Keratinocyte (primary cell): ENCODE measurements around the gene FARP2. TPM values are rescaled to one million over a fixed set of nuclear protein-coding genes. Genes with fewer than 3 reads are reported as not detected.

ENCODE experiments used
- DNase-seq: peaks from one replicate; pipeline ENCODE4 v3.0.0-alpha.2; 2011; ENCODE audit warnings: low read depth, missing footprints, low spot score
- FAIRE-seq: peaks from 2 replicates; lab custom pipeline; 2011; peaks lifted over from hg19 to GRCh38; lab: Jason Lieb, UNC
- H2AFZ ChIP-seq: 2 replicates; pipeline ENCODE4 v1.6.0; 2012; ENCODE audit warnings: low read length, control low read depth, inconsistent platforms; ENCODE audit not compliant: control insufficient read depth
- H3K27ac ChIP-seq: 2 replicates; pipeline ENCODE4 v1.5.1; 2011; ENCODE audit warnings: low read length; ENCODE audit not compliant: control insufficient read depth, insufficient read depth
- H3K27me3 ChIP-seq: 3 replicates; pipeline ENCODE4 v1.6.0; 2011; ENCODE audit warnings: low read length; ENCODE audit not compliant: control insufficient read depth, insufficient read depth; ENCODE audit errors: extremely low read depth
- H3K36me3 ChIP-seq, 2 experiments: 2 replicates in 1 of 2; 3 replicates in 1 of 2; pipeline ENCODE4 v1.5.1; 2011; ENCODE audit warnings: low read length in 2 of 2, mild to moderate bottlenecking in 1 of 2; ENCODE audit not compliant: control insufficient read depth in 2 of 2, insufficient read depth in 2 of 2; ENCODE audit errors: extremely low read depth in 1 of 2
- H3K4me1 ChIP-seq: 3 replicates; pipeline ENCODE4 v1.5.1; 2011; ENCODE audit warnings: low read length; ENCODE audit not compliant: control insufficient read depth, insufficient read depth; ENCODE audit errors: extremely low read depth
- H3K4me2 ChIP-seq: 3 replicates; pipeline ENCODE4 v1.6.0; 2011; ENCODE audit warnings: low read depth, low read length; ENCODE audit not compliant: control insufficient read depth, insufficient read depth; ENCODE audit errors: extremely low read depth
- H3K4me3 ChIP-seq, 3 experiments: fragments of 200-600 bp in 1 of 3; sonication (generic) in 1 of 3; 2 replicates in 2 of 3; 3 replicates in 1 of 3; pipeline ENCODE4 v1.5.1; 2011 to 2016; ENCODE audit warnings: low read length in 3 of 3, mild to moderate bottlenecking in 3 of 3, control low read depth in 2 of 3, inconsistent platforms in 1 of 3, low read depth in 1 of 3, mixed read lengths in 1 of 3, mixed run types in 1 of 3, moderate library complexity in 1 of 3; ENCODE audit not compliant: control insufficient read depth in 2 of 3, insufficient read depth in 2 of 3; ENCODE audit errors: extremely low read depth in 1 of 3
- H3K79me2 ChIP-seq: 2 replicates; pipeline ENCODE4 v1.6.0; 2012; ENCODE audit warnings: low read length; ENCODE audit not compliant: control insufficient read depth, insufficient read depth
- H3K9ac ChIP-seq: 3 replicates; pipeline ENCODE4 v1.6.0; 2011; ENCODE audit warnings: low read length; ENCODE audit not compliant: control insufficient read depth, insufficient read depth; ENCODE audit errors: extremely low read depth
- H3K9me1 ChIP-seq: 3 replicates; pipeline ENCODE4 v1.6.0; 2011; ENCODE audit warnings: low read length; ENCODE audit not compliant: control insufficient read depth, insufficient read depth; ENCODE audit errors: extremely low read depth
- H3K9me3 ChIP-seq: 2 replicates; pipeline ENCODE4 v1.5.1; 2012; ENCODE audit warnings: low read depth, low read length; ENCODE audit not compliant: control insufficient read depth
- H4K20me1 ChIP-seq: 3 replicates; pipeline ENCODE4 v1.6.0; 2011; ENCODE audit warnings: low read length; ENCODE audit not compliant: control insufficient read depth, insufficient read depth; ENCODE audit errors: extremely low read depth
- CTCF ChIP-seq, 3 experiments: IDR thresholded peaks in 1 of 3; conservative IDR thresholded peaks in 1 of 3; optimal IDR thresholded peaks in 1 of 3; 2 replicates in 2 of 3; 3 replicates in 1 of 3; pipeline versions ENCODE3 to v1.5.1; 2011; ENCODE audit warnings: low read length in 3 of 3, mild to moderate bottlenecking in 3 of 3, moderate library complexity in 2 of 3, control low read depth in 1 of 3, inconsistent platforms in 1 of 3; ENCODE audit not compliant: insufficient read depth in 2 of 3; ENCODE audit errors: extremely low read depth in 1 of 3
- EZH2 ChIP-seq: IDR thresholded peaks from one replicate; pipeline ENCODE4 v1.6.1; 2012; ENCODE audit warnings: inconsistent platforms, mild to moderate bottlenecking, low read length, moderate library complexity
- dilution Hi-C: fragments of 300-500 bp; cut with MboI; formaldehyde crosslinking; loops from one replicate; pipeline ENCODE4 v1.7.0; 2020; ENCODE audit warnings: low sequenced_read_pairs; ENCODE audit not compliant: extremely low pct_ligation_motif_present
- polyA plus RNA-seq, 5 experiments: library from polyadenylated mRNA; depleted of rRNA in 3 of 5; stranded (reverse) in 3 of 5; stranded (forward) in 1 of 5; unstranded in 1 of 5; fragments of >200 nt; gene quantifications; 1 replicate in 1 of 5; 2 replicates in 3 of 5; 3 replicates in 1 of 5; pipeline versions ENCODE4 v1.2.1 to v1.2.3, GENCODE V29; 2011 to 2012; ENCODE audit warnings: missing spikeins in 2 of 5, low read depth in 1 of 5, low replicate concordance in 1 of 5

Gene FARP2
- polyA plus RNA-seq, 1 donor (not counting 4 experiments of a cell fraction or from before 2014, with no cell fraction given): 39.3 TPM

DNA sequence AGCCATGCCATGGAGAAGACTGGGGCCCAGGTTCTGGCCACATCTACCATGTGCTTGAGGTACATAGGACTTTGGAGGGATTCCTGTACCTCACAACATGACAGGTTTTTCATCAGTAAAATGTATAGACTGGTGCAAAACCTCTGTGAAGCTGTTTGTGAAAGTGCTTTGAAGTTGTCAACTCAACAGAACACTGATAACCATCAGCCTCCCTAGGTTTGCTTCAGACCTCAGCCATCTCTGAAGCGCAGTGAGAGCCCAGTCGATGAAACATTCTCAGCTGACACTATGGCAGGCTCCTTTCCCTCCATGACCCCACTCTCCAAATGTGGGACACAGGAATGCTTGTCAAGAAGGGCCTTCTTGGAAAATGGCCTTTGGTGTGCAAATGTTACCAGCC lies 113.7 kb downstream of the FARP2 start:
- FAIRE-seq (no peak), DNase-seq (no peak)
- Histone ChIP-seq H3K9ac (no peak overlapping the region), H2AFZ (no peak overlapping the region), H3K27ac (no peak overlapping the region), H3K4me2 (no peak overlapping the region), H3K79me2 (no peaks in the 10 kb centered on the region), H4K20me1 (no peaks in the 10 kb centered on the region), H3K4me1 (no peaks in the 10 kb centered on the region), H3K9me1 (no peaks in the 10 kb centered on the region), H3K27me3 (no peaks in the 10 kb centered on the region), H3K4me3 (no peak overlapping the region), H3K9me3 (no peaks in the 10 kb centered on the region), H3K36me3 (no peaks in the 10 kb centered on the region)
- TF ChIP-seq EZH2: no peak
- TF ChIP-seq CTCF (optimal IDR thresholded peaks at IDR 0.05 in 1 of 3, IDR thresholded peaks at IDR 0.05 in 1 of 3, conservative IDR thresholded peaks at IDR 0.05 in 1 of 3; ENCODE audit: extremely low read depth in 1 of 3, insufficient read depth in 2 of 3, low read length in 3 of 3): no peak
- dilution Hi-C loops: no loop called here

DNA sequence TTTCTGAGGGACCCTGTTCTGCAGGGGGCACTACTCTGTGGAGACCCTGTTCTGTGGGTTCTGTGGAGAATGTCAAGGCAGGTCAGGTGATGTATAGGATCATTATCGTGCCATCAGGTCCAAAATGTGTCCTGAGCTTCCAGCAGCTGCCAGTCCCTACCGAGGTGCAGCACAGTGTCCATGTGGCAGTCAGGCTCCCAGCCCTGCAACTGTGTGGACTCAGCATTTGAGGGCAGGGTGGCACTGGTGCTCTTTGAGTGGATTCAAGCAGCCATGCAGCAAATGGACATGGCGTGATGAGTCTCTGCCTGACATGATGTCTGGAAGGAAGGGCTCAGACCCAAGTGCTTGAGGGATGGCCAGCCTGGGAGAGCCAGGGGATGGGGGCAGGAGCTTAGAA lies 117.3 kb downstream of the FARP2 start:
- Histone ChIP-seq H3K4me2 (no peak overlapping the region), H3K27ac (no peak overlapping the region), H4K20me1 (no peaks in the 10 kb centered on the region), H3K9ac (no peak overlapping the region), H3K4me1 (no peaks in the 10 kb centered on the region), H3K27me3 (no peaks in the 10 kb centered on the region), H3K9me1 (no peaks in the 10 kb centered on the region), H3K79me2 (no peaks in the 10 kb centered on the region), H3K36me3 (peaks cover 0 to 8% of the 10 kb centered on the region in 2 experiments), H2AFZ (no peak overlapping the region), H3K9me3 (no peaks in the 10 kb centered on the region), H3K4me3 (no peak overlapping the region)
- no peak for FAIRE-seq
- dilution Hi-C loops: no loop called here
- TF ChIP-seq EZH2 (no peak), CTCF (optimal IDR thresholded peaks at IDR 0.05 in 1 of 3, IDR thresholded peaks at IDR 0.05 in 1 of 3, conservative IDR thresholded peaks at IDR 0.05 in 1 of 3; ENCODE audit: extremely low read depth in 1 of 3, insufficient read depth in 2 of 3, low read length in 3 of 3) (no peak)
- DNase-seq: no peak
